Measurements from ENCODE around the gene PPP1R1C. TPM values are rescaled to one million over a fixed set of nuclear protein-coding genes. Genes with fewer than 3 reads are reported as not detected.

PPP1R1C gene
- total RNA-seq, 1 donor from 2014 or later = 0.50 TPM

DNA sequence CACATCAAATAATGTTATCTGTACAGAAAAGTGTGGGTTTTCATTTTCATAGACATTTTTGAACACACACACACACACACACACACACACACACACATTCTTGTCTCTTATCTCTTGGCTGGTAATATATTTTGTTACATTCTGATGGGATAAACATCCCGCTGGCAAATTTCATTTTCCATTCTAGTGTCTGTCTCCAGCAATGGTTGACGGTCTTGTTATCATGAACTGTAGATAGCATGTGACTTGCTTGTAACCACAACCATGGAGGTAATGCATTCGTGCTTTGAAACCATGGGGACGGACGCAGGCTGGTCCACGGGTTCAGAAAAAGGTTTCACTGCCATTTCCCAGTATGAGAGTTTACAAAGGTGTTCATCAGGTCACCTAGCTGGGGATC is 156.4 kb downstream of the PPP1R1C start:
- no peaks in the 10 kb centered on the region for H3K79me2 ChIP-seq (ENCODE audit: insufficient read depth, low read length)
- no peak overlapping the region for H3K27ac ChIP-seq (ENCODE audit: low read depth, low read length)
- no peak overlapping the region for H3K4me2 ChIP-seq (ENCODE audit: low read length)
- H3K27me3 ChIP-seq (ENCODE audit: insufficient read depth, low read length) = no peaks in the 10 kb centered on the region
- no peak for TF ChIP-seq EZH2 (IDR thresholded peaks at IDR 0.05; ENCODE audit: insufficient read depth, low read length)
- TF ChIP-seq, protein P1, sequence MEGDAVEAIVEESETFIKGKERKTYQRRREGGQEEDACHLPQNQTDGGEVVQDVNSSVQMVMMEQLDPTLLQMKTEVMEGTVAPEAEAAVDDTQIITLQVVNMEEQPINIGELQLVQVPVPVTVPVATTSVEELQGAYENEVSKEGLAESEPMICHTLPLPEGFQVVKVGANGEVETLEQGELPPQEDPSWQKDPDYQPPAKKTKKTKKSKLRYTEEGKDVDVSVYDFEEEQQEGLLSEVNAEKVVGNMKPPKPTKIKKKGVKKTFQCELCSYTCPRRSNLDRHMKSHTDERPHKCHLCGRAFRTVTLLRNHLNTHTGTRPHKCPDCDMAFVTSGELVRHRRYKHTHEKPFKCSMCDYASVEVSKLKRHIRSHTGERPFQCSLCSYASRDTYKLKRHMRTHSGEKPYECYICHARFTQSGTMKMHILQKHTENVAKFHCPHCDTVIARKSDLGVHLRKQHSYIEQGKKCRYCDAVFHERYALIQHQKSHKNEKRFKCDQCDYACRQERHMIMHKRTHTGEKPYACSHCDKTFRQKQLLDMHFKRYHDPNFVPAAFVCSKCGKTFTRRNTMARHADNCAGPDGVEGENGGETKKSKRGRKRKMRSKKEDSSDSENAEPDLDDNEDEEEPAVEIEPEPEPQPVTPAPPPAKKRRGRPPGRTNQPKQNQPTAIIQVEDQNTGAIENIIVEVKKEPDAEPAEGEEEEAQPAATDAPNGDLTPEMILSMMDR (IDR thresholded peaks at IDR 0.05; ENCODE audit: insufficient read depth, low read depth, low read length) = no peak
- H2AFZ ChIP-seq (ENCODE audit: low read depth, low read length) = no peak overlapping the region
- Mint-ChIP-seq H3K4me3 (ENCODE audit: unreplicated experiment) (no peak overlapping the region), H3K9me3 (ENCODE audit: unreplicated experiment) (no peaks in the 10 kb centered on the region), H3K27me3 (ENCODE audit: low read depth, unreplicated experiment) (no peaks in the 10 kb centered on the region), H3K36me3 (ENCODE audit: low read depth, unreplicated experiment) (no peaks in the 10 kb centered on the region), H3K4me1 (ENCODE audit: low read depth, unreplicated experiment) (peaks cover 13% of the 10 kb centered on the region), H3K27ac (ENCODE audit: unreplicated experiment) (no peak overlapping the region)
- DNase-seq (ENCODE audit: low read depth) (peak; percentile 46), FAIRE-seq (no peak)
- H3K4me1 ChIP-seq (ENCODE audit: insufficient read depth, low read length) = peaks cover 9% of the 10 kb centered on the region
- no peaks in the 10 kb centered on the region for H3K36me3 ChIP-seq (ENCODE audit: insufficient read depth, low read length)
- H3K4me3 ChIP-seq (ENCODE audit: insufficient read depth, low read depth, low read length) = no peak overlapping the region
- H3K9ac ChIP-seq (ENCODE audit: low read length) = no peak overlapping the region
- H4K20me1 ChIP-seq (ENCODE audit: insufficient read depth, low read length) = no peaks in the 10 kb centered on the region
- no peaks in the 10 kb centered on the region for H3K9me3 ChIP-seq (ENCODE audit: insufficient read depth, low read depth, low read length)

GRCh38 chr2:182144041-182144775 is 158.6 kb downstream of the PPP1R1C start:
- no peak overlapping the region for H2AFZ ChIP-seq (ENCODE audit: low read depth, low read length)
- no peaks in the 10 kb centered on the region for H4K20me1 ChIP-seq (ENCODE audit: insufficient read depth, low read length)
- Mint-ChIP-seq H3K4me3 (ENCODE audit: unreplicated experiment) (no peak overlapping the region), H3K27ac (ENCODE audit: unreplicated experiment) (peak overlapping the region; percentile 27), H3K4me1 (ENCODE audit: low read depth, unreplicated experiment) (peaks cover 13% of the 10 kb centered on the region), H3K9me3 (ENCODE audit: unreplicated experiment) (no peaks in the 10 kb centered on the region), H3K27me3 (ENCODE audit: low read depth, unreplicated experiment) (no peaks in the 10 kb centered on the region), H3K36me3 (ENCODE audit: low read depth, unreplicated experiment) (no peaks in the 10 kb centered on the region)
- H3K4me3 ChIP-seq (ENCODE audit: insufficient read depth, low read depth, low read length) = no peak overlapping the region
- peak; percentile 26 for DNase-seq (ENCODE audit: low read depth)
- H3K27ac ChIP-seq (ENCODE audit: low read depth, low read length) = no peak overlapping the region
- H3K36me3 ChIP-seq (ENCODE audit: insufficient read depth, low read length) = no peaks in the 10 kb centered on the region
- H3K27me3 ChIP-seq (ENCODE audit: insufficient read depth, low read length) = no peaks in the 10 kb centered on the region
- H3K9ac ChIP-seq (ENCODE audit: low read length) = no peak overlapping the region
- no peak for TF ChIP-seq EZH2 (IDR thresholded peaks at IDR 0.05; ENCODE audit: insufficient read depth, low read length)
- TF ChIP-seq, protein P1 (IDR thresholded peaks at IDR 0.05; ENCODE audit: insufficient read depth, low read depth, low read length) = no peak
- FAIRE-seq = no peak
- no peaks in the 10 kb centered on the region for H3K9me3 ChIP-seq (ENCODE audit: insufficient read depth, low read depth, low read length)
- peaks cover 13% of the 10 kb centered on the region for H3K4me1 ChIP-seq (ENCODE audit: insufficient read depth, low read length)
- H3K79me2 ChIP-seq (ENCODE audit: insufficient read depth, low read length) = no peaks in the 10 kb centered on the region
- peak overlapping the region; percentile 21 for H3K4me2 ChIP-seq (ENCODE audit: low read length)

DNA sequence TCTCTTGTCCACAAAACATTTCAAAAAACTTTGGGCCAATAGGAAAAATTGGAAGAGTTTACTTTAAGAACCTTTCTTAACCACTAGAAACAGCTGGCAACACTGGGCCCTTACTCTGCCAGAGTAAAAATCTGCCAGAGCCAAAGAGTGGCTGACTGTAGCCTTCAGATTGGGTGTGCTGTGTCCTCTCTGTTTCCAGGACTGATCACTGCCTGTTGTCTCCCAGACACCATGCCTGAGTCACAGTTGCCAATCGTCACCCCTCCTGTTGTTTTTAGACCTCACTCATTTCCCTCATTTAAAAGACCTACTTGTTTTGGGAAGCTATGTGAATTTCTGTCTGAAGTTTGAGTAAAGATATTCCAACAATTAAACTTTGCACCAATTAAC is 159.1 kb downstream of the PPP1R1C start:
- peak overlapping the region; percentile 21 for H3K4me2 ChIP-seq (ENCODE audit: low read length)
- H3K36me3 ChIP-seq (ENCODE audit: insufficient read depth, low read length) = no peaks in the 10 kb centered on the region
- Mint-ChIP-seq H3K27ac (ENCODE audit: unreplicated experiment) (peak overlapping the region; percentile 27), H3K36me3 (ENCODE audit: low read depth, unreplicated experiment) (no peaks in the 10 kb centered on the region), H3K4me1 (ENCODE audit: low read depth, unreplicated experiment) (peaks cover 13% of the 10 kb centered on the region), H3K4me3 (ENCODE audit: unreplicated experiment) (no peak overlapping the region), H3K9me3 (ENCODE audit: unreplicated experiment) (no peaks in the 10 kb centered on the region), H3K27me3 (ENCODE audit: low read depth, unreplicated experiment) (no peaks in the 10 kb centered on the region)
- H3K9ac ChIP-seq (ENCODE audit: low read length) = no peak overlapping the region
- no peak for FAIRE-seq
- no peaks in the 10 kb centered on the region for H3K9me3 ChIP-seq (ENCODE audit: insufficient read depth, low read depth, low read length)
- H3K4me3 ChIP-seq (ENCODE audit: insufficient read depth, low read depth, low read length) = no peak overlapping the region
- H2AFZ ChIP-seq (ENCODE audit: low read depth, low read length) = peak overlapping the region; percentile 27
- no peaks in the 10 kb centered on the region for H3K79me2 ChIP-seq (ENCODE audit: insufficient read depth, low read length)
- peaks cover 13% of the 10 kb centered on the region for H3K4me1 ChIP-seq (ENCODE audit: insufficient read depth, low read length)
- H3K27me3 ChIP-seq (ENCODE audit: insufficient read depth, low read length) = no peaks in the 10 kb centered on the region
- H3K27ac ChIP-seq (ENCODE audit: low read depth, low read length) = no peak overlapping the region
- H4K20me1 ChIP-seq (ENCODE audit: insufficient read depth, low read length) = no peaks in the 10 kb centered on the region
- TF ChIP-seq, protein P1 (IDR thresholded peaks at IDR 0.05; ENCODE audit: insufficient read depth, low read depth, low read length) = no peak
- no peak for TF ChIP-seq EZH2 (IDR thresholded peaks at IDR 0.05; ENCODE audit: insufficient read depth, low read length)
- DNase-seq (ENCODE audit: low read depth) = peak; percentile 39
